Omental fat pad (tissue), 4 donors: Measurements from ENCODE around the gene KCNQ5. TPM values are rescaled to one million over a fixed set of nuclear protein-coding genes. Genes with fewer than 3 reads are reported as not detected.

Experiments
- ATAC-seq: fragments of 150-250 bp; one replicate; pipeline ENCODE4 v1.9.1; 2016; ENCODE audit warnings: mild to moderate bottlenecking, moderate library complexity; ENCODE audit not compliant: low FRiP score
- DNase-seq: peaks from one replicate; pipeline ENCODE4 v3.0.0-alpha.2; 2019; ENCODE audit warnings: low spot score
- total RNA-seq, 4 donors: library from RNA; depleted of rRNA; stranded (reverse); fragments of >200 nt; gene quantifications; one replicate each; pipeline ENCODE4 v1.1.0, GENCODE V29; 2016
- TF ChIP-seq, protein P1 (sequence below), 3 donors: fragments of 450-650 bp; IDR thresholded peaks; one replicate each; pipeline ENCODE4 v1.5.1; 2016 to 2017; ENCODE audit warnings: antibody characterized with exemption in 3 of 3, mild to moderate bottlenecking in 3 of 3, moderate library complexity in 2 of 3

KCNQ5 gene
- total RNA-seq, 4 donors from 2014 or later, result 0.16 to 0.24 TPM; not detected in 2

DNA sequence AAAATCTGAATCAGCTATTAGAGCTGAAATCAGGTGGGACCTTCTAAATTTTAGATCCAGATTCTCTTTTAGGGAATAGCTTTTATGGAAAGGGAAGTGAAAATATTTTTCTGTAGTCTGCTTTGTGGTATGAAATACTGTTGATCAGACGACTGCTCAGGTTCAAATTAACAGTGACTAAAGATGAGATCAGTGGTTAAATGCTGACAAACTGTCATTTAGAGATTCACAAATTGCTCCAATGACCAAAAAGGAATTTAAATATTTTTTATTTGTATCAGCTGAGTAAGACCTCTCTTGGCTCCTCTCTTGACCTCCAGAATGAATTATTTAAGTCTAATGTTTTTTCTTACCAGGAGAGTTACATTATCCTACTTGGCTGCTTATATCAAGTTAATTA is 77.3 kb downstream of the KCNQ5 start:
- TF ChIP-seq, protein P1, sequence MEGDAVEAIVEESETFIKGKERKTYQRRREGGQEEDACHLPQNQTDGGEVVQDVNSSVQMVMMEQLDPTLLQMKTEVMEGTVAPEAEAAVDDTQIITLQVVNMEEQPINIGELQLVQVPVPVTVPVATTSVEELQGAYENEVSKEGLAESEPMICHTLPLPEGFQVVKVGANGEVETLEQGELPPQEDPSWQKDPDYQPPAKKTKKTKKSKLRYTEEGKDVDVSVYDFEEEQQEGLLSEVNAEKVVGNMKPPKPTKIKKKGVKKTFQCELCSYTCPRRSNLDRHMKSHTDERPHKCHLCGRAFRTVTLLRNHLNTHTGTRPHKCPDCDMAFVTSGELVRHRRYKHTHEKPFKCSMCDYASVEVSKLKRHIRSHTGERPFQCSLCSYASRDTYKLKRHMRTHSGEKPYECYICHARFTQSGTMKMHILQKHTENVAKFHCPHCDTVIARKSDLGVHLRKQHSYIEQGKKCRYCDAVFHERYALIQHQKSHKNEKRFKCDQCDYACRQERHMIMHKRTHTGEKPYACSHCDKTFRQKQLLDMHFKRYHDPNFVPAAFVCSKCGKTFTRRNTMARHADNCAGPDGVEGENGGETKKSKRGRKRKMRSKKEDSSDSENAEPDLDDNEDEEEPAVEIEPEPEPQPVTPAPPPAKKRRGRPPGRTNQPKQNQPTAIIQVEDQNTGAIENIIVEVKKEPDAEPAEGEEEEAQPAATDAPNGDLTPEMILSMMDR (IDR thresholded peaks at IDR 0.05), result no peak
- no peak for ATAC-seq
- no peak for DNase-seq

DNA sequence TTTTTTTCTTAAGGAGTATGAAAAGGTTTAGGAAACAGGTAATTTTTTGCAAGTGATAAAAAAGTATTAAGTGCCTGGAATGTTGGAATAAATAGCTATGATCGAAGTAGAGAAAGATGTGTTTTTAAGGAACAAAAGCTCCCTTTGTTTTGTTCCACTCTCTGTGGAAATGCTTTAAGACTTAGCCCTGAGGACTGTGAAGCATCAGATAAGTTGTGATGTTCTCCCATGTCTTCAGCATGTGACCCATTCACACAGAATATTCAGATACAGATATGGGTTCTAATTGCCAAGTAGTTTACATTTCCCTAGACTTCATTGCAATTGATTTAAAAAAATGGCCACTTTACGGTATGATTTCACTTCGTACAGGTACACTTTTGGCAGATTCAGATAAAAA is 80.6 kb downstream of the KCNQ5 start:
- DNase-seq, result no peak

DNA sequence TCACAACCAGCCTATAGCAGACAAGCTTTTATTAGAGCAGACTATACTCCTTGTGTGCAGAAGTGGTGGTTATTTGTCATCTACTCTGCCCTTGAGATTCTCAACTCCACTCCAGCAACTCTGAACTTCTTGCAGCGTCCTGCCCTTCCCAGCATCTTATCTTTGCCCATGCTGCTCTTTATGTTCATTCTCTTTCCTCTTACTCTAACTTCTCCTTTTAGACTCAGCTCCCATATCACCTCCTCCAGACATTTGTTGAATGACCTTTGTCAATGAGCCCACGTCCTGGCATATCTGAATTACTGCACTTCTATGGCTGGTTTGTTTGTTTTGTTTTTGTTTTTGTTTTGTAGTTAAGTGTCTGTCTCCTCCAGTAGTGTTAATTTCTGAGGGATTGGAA is 81.2 kb downstream of the KCNQ5 start:
- DNase-seq, result no peak
- TF ChIP-seq, protein P1 (IDR thresholded peaks at IDR 0.05), result no peak

More for the DNA sequence above, 80.6 kb downstream of the KCNQ5 start:
- TF ChIP-seq, protein P1 (IDR thresholded peaks at IDR 0.05), result no peak
- ATAC-seq, result no peak

DNA sequence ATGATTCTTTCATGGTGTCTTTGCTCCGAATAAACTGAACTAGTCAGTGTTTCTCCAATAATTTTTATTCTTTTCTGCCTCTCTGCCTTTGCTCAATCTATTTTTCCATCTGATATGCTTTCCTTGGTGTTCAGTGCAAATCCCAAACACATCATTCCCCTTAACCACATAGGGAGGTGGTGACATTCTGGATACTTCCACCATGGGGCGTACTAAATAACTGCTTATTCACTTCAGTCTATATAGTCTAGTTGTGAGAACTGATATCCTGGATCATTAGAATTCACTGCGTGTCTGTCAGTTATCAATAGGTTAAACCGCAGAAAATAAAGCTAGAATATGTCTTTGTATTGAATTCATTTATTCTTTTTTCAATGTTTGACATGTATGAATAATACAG is 83.1 kb downstream of the KCNQ5 start:
- no peak for ATAC-seq
- DNase-seq, result no peak
- TF ChIP-seq, protein P1 (IDR thresholded peaks at IDR 0.05), result no peak

More for the DNA sequence above, 81.2 kb downstream of the KCNQ5 start:
- no peak for ATAC-seq

DNA sequence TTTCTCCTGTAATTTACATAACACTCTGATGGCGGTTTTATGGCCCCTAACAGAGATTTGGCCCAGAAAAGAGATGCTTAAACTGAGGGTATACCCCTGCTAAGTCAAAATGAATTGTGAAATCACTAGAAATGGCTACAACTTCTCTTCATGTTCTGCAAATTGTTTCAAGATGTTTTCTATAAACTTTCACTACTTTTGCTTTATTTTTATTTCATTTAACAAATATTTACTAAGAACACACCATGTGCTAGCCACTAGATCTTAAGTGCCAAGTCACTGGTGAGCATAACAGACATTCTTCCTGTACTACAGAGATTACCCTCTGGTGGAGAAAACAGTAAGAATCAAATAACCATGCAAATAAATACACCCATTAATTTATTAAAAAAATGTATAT is 87.6 kb downstream of the KCNQ5 start:
- TF ChIP-seq, protein P1 (IDR thresholded peaks at IDR 0.05), result no peak
- DNase-seq (no peak), ATAC-seq (no peak)

DNA sequence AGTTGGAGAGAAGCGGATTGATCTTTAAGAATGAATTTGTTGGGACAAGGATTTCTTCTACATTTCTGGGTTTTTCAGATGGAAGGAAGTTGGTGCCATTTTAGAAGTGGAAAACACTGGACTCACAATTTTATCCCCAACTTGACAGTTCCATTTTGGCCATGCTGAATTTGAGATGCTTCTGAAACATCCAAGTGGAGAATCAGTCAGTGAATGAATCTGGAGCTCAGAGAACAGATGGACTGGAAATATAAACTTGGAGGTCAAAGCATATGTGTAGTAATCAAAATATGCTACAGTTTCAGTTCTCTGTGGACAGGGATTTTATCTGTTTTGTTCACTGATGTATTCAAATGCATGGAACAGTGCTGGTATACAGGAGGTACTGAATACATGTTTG is 89.9 kb downstream of the KCNQ5 start:
- TF ChIP-seq, protein P1 (IDR thresholded peaks at IDR 0.05), result no peak
- DNase-seq, result no peak
- ATAC-seq, result no peak

DNA sequence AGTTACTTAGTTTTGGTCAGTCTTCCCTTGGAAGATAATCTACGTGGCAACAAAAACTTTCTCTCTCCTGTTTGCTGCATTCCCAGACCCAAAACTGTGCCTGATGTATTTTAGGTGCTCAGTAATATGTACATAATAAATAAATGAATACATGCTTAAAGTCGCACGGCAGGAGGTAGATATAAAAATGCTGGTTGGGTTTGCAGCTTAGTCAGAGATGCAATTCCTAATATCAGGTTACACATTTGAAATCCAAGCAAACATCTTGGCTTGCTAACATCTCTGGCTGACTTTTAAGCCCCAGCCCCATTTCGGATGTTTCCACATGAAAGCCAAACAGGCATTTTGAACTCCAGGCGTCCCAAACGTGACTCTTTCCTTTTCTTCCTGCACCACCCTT is 91.0 kb downstream of the KCNQ5 start:
- TF ChIP-seq, protein P1 (IDR thresholded peaks at IDR 0.05), result no peak
- DNase-seq (no peak), ATAC-seq (no peak)
